ENCODE results near the gene F2RL2. TPM values are rescaled to one million over a fixed set of nuclear protein-coding genes. Genes with fewer than 3 reads are reported as not detected.

The F2RL2 gene
- total RNA-seq, 1 experiment from 2014 or later = not detected

DNA sequence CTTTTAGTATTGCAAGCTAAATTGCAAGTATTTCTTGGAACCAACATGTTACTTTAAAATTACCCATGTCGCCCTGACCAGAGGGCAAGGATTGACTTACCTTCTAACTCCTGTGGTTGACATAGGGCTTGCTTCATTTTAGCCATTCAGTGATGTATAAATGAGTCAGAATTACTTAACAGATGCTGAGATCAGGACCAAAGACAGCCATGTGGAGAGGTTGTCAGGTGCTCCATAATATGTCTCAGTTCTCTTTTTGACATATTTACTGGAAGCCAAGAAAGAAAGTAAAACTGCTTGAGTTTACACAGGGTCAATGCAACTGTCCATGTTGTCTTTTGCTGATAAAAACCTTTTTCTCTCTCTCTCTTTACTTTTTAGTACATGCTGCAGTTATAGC lies 33.2 kb downstream of the F2RL2 start:
- no peak overlapping the region for H3K14ac ChIP-seq (ENCODE audit: insufficient read depth, low read length)
- H2BK5ac ChIP-seq (ENCODE audit: insufficient read length, low read length) = no peak overlapping the region
- Mint-ChIP-seq H3K4me3 (no peak overlapping the region), H3K9me3 (no peaks in the 10 kb centered on the region), H3K27ac (no peak overlapping the region), H3K27me3 (ENCODE audit: low read depth) (no peaks in the 10 kb centered on the region), H3K36me3 (ENCODE audit: insufficient read depth in 1 of 3, low read depth in 3 of 3) (peaks cover 0 to 3% (median 2%) of the 10 kb centered on the region in 3 experiments; a peak in 1 of 7 replicates), H3K4me1 (no peaks in the 10 kb centered on the region)
- no peak overlapping the region for H2AFZ ChIP-seq (ENCODE audit: low read length)
- no peak overlapping the region for H3K23ac ChIP-seq (ENCODE audit: insufficient read length, low read depth, low read length)
- no peak overlapping the region for H3K18ac ChIP-seq (ENCODE audit: insufficient read length, low read depth, low read length)
- no peak overlapping the region for H3K4ac ChIP-seq (ENCODE audit: low read depth, low read length)
- H2AK5ac ChIP-seq (ENCODE audit: insufficient read length, low read length) = no peak overlapping the region
- no peak overlapping the region for H4K91ac ChIP-seq (ENCODE audit: insufficient read length, low read depth, low read length)
- no peaks in the 10 kb centered on the region for H3K79me2 ChIP-seq (ENCODE audit: insufficient read depth, low read length)
- H3K23me2 ChIP-seq (ENCODE audit: insufficient read length, low read depth, low read length, poor library complexity, severe bottlenecking) = no peaks in the 10 kb centered on the region
- no peak overlapping the region for H3K27ac ChIP-seq (ENCODE audit: insufficient read length, low read depth, low read length)
- no peak overlapping the region for H2BK12ac ChIP-seq (ENCODE audit: insufficient read length, low read depth, low read length)
- no peak overlapping the region for H4K8ac ChIP-seq (replicated peaks; ENCODE audit: insufficient read length, low read depth, low read length)
- TF ChIP-seq, protein P1, sequence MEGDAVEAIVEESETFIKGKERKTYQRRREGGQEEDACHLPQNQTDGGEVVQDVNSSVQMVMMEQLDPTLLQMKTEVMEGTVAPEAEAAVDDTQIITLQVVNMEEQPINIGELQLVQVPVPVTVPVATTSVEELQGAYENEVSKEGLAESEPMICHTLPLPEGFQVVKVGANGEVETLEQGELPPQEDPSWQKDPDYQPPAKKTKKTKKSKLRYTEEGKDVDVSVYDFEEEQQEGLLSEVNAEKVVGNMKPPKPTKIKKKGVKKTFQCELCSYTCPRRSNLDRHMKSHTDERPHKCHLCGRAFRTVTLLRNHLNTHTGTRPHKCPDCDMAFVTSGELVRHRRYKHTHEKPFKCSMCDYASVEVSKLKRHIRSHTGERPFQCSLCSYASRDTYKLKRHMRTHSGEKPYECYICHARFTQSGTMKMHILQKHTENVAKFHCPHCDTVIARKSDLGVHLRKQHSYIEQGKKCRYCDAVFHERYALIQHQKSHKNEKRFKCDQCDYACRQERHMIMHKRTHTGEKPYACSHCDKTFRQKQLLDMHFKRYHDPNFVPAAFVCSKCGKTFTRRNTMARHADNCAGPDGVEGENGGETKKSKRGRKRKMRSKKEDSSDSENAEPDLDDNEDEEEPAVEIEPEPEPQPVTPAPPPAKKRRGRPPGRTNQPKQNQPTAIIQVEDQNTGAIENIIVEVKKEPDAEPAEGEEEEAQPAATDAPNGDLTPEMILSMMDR (conservative IDR thresholded peaks at IDR 0.05) = no peak
- H3K56ac ChIP-seq (ENCODE audit: insufficient read length, low read depth, low read length) = no peak overlapping the region
- no peak overlapping the region for H3K4me2 ChIP-seq (ENCODE audit: insufficient read depth, insufficient read length, low read length)
- H2BK15ac ChIP-seq (ENCODE audit: low read depth, low read length) = no peak overlapping the region
- no peaks in the 10 kb centered on the region for H3K4me1 ChIP-seq (ENCODE audit: insufficient read depth, low read length)
- H2BK120ac ChIP-seq (ENCODE audit: low read depth, low read length, poor library complexity, severe bottlenecking) = no peak overlapping the region
- H3T11ph ChIP-seq (ENCODE audit: low read length) = no peak overlapping the region
- no peaks in the 10 kb centered on the region for H3K27me3 ChIP-seq (ENCODE audit: insufficient read depth, low read length)
- no peak for DNase-seq
- H3K79me1 ChIP-seq (ENCODE audit: insufficient read depth, low read depth, low read length, poor library complexity, severe bottlenecking) = no peaks in the 10 kb centered on the region
- no peak overlapping the region for H4K5ac ChIP-seq (ENCODE audit: insufficient read length, low read depth, low read length)
- no peak overlapping the region for H3K9ac ChIP-seq (ENCODE audit: extremely low read depth, insufficient read length, low read length)
- no peaks in the 10 kb centered on the region for H4K20me1 ChIP-seq (ENCODE audit: control insufficient read depth, insufficient read depth, insufficient read length)
- H3K9me3 ChIP-seq (ENCODE audit: control insufficient read depth, low read depth, low read length) = no peaks in the 10 kb centered on the region
- no CpG with 5 or more reads among the region's 1 CpG for WGBS (ENCODE audit: extremely low coverage, insufficient read length, low lambda C conversion rate)
- H2BK20ac ChIP-seq (ENCODE audit: low read depth, low read length, poor library complexity, severe bottlenecking) = no peak overlapping the region

Measured in H9 (cell line).